Esophagus squamous epithelium (tissue), 4 donors: Measurements from ENCODE around the gene ZNF133.

ENCODE experiments used
- CTCF ChIP-seq, 6 experiments: fragments of 450-650 bp in 4 of 6; fragments of 200-600 bp in 2 of 6; sonication (generic) in 2 of 6; IDR thresholded peaks; one replicate each; pipeline ENCODE4 v1.5.1; 2016 to 2019; ENCODE audit warnings: antibody characterized with exemption in 6 of 6, mild to moderate bottlenecking in 4 of 6, moderate library complexity in 4 of 6
- POLR2A ChIP-seq, 4 donors: fragments of 450-650 bp; IDR thresholded peaks; one replicate each; pipeline ENCODE4 v1.6.1; 2017; ENCODE audit warnings: antibody characterized with exemption in 4 of 4, mild to moderate bottlenecking in 4 of 4, moderate library complexity in 3 of 4

GRCh38 chr20:18266282-18266681, 22.0 kb upstream of the ZNF133 start:
- no peak for TF ChIP-seq CTCF (IDR thresholded peaks at IDR 0.05)
- TF ChIP-seq POLR2A (IDR thresholded peaks at IDR 0.05) = no peak
